ENCODE measurements around the gene FRMD5.

DNA sequence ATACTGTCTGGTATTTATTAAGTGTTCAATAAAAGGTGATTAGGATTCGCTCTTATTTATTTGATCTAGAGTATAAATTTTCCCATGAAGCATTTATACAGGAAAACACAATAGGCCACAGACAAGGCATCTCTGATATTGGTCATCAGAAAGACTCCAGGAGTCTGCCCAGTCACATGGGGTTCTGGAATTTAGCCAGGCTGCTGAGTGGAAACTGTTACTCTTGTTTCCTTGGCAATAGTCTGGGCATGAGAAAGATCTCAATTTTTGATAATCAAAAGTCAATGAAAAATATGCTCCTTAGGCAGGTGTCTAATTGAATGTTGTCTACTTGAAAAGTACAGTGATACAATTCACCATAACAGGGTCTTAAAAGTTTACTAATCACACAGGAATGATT is 161.2 kb downstream of the FRMD5 start:
- TF ChIP-seq EP300 (IDR thresholded peaks at IDR 0.05) (no peak), POLR2A (IDR thresholded peaks at IDR 0.05) (no peak)
- TF ChIP-seq, protein P1, sequence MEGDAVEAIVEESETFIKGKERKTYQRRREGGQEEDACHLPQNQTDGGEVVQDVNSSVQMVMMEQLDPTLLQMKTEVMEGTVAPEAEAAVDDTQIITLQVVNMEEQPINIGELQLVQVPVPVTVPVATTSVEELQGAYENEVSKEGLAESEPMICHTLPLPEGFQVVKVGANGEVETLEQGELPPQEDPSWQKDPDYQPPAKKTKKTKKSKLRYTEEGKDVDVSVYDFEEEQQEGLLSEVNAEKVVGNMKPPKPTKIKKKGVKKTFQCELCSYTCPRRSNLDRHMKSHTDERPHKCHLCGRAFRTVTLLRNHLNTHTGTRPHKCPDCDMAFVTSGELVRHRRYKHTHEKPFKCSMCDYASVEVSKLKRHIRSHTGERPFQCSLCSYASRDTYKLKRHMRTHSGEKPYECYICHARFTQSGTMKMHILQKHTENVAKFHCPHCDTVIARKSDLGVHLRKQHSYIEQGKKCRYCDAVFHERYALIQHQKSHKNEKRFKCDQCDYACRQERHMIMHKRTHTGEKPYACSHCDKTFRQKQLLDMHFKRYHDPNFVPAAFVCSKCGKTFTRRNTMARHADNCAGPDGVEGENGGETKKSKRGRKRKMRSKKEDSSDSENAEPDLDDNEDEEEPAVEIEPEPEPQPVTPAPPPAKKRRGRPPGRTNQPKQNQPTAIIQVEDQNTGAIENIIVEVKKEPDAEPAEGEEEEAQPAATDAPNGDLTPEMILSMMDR (IDR thresholded peaks at IDR 0.05) = no peak
